8988T (cell line): ENCODE results near the gene BIN1.

Experiments used
- DNase-seq: peaks from one replicate; pipeline ENCODE4 v3.0.0; 2011

The BIN1 gene

GRCh38 chr2:127088706-127089105 is 18.2 kb downstream of the BIN1 start:
- DNase-seq, result no peak

GRCh38 chr2:127087791-127088495 is 19.0 kb downstream of the BIN1 start:
- no peak for DNase-seq

DNA sequence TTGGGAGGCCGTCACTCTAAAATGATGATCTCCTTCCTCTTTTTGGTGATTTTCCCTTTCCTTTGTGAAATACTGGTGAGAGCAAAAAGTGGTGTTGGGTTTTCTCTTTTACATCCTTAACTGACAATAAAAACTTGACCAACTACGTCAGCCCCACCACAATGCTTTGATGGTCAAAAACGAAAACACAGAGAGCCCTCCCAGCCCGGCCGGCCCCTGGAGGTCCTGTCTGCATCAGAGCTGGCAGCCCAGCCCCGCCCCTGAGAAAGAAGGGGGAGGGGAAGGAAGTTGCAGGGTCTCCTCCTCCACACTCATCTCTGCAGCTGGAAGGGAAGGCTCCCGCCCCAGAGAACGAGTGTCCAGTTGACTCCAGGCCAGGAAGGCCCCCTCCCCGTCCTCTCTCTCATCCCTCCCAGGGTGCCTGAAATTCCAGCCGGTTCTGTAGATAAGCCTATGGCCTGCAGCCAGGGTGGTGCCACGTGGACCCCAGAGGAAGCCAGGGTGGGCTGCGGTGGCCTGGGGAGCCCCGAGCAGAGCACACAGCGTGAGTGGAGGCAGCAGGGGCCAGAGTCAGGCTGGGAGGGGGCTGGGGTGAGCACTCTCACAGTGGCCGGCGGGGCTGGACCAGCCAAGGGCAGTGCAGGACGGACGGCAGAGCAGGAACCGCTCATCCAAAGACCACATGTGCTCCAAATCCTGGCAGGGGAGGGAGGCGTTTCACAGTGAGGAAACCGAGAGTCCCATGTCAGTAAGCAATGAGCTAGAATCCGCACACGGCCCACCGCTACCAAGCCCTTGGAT is 19.8 kb downstream of the BIN1 start:
- DNase-seq, result no peak

- no peak for DNase-seq
These were observed 21.7 kb downstream of the BIN1 start for GRCh38 chr2:127085317-127085681.

GRCh38 chr2:127084611-127085316 is 22.2 kb downstream of the BIN1 start:
- no peak for DNase-seq

DNA sequence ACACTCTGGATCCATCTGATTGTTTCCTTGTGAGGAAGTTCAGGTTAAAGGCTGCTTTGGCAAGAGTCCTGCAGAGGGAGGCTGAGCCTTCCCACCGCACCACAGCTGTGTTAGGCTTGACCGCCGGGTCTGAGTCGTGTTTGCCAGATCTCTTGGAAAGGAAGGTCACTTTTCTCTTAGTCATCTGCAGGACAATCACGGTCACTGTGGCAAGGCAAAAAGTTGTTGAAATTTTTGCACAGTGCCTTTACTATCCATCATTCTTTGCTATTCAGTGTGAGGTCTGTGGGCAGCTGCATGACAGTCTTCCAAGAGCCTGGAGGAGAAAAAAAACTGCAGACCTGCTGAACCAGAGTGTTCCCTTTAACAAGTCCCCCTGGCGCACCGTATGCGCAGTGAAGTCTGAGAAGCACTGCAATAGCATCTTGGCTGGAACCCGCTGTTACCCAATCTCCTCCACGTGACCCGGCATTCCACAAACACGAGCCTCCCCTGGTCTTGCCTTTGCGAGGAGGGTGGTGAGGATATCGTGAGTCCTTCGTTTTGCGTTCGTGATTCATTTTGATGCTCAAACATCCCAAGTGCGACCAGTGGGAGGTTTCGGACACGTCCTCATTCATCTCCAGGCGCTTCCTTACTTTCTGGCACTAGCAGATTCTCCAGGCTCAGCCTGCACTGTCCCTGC is 23.0 kb downstream of the BIN1 start:
- DNase-seq, result no peak

DNA sequence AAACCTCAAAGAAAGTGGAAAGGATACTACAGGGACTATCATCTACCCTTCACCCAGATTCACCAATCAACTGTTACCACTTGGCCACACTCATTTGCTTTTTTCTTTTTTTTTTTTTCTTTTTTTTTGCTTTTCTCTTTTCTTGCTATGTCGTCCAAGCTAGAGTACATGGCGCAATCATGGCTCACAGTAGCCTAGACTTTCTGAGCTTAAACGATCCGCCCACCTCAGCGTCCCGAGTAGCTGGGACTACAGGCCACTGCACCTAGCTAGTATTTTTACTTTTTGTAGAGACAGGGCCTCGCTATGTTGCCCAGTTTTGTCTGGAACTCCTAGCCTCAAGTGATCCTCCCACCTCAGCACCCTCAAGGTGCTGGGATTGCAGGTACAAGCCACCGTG is 24.0 kb downstream of the BIN1 start:
- no peak for DNase-seq

DNA sequence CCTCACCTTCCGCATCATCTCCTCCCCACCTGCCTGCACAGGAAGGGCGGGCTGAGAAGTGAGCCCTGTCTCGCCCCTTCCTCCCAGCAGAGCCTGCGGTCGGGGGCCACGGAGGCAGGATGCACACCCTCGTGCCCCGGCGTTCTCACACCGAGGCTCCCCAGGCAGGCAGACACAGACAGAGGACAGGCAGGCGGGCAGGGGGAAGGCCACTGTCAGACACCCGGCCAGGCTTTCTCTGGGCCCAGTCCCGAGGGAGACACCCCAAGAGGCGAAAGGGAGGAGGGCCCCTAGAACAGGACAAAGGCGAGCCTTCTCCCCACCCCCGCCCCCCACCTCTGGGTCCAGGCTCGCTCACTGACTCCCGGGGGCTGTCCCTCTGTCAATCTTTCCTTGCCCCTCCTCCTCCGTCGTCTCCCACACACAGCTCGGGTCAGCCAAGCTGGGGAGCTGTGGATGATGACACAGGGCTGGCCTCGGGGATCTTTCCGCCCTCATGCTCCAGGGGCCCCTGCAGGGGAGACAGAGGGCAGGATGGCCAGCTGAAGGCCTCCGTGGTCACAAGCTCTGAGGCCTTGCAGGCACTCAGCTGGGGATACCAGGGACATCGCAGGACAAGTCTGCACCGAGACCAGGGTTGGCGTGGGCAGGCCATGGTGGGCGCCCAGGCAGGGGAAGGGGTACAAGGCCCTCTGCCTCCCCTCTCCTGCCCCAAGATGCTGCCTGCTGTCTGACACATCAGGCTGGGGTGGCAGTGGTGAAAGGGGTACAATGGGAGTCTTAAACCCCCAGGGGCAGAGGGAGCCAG is 24.9 kb downstream of the BIN1 start:
- no peak for DNase-seq

GRCh38 chr2:127080938-127081755 is 25.8 kb downstream of the BIN1 start:
- no peak for DNase-seq

DNA sequence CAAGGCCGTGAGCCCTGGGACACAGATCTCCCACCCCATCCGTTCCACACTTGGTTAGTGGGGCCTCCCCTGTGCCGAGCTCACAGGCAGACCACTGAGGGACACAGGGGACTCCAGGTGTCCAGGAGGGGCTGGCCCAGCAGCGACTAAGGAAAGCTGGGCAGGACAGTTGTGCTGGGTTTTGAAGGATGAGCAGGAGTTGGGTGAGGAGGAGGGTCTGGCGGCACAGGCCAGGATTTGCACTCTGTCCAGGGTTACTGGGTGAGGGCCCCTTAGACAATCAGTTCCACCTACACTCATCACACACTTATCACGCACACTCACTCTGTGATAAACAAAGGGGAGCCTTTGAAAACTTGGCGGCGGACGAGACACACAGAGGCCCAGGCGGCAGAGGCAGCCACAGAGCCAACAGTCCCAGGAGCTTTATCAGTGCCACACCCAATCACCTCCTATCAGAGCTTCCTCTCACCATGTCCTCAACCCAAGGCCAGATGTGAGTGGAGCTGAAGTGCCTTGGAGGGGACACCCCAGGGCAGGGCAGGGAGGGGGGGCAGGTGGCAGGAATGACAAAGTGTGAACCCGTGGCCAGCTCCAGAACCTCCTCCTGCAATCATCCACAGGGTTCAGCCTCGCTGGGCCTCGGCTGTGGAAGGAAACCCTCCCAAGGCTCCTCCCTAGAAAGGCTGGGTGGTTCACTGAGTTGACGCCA is 26.6 kb downstream of the BIN1 start:
- no peak for DNase-seq

DNA sequence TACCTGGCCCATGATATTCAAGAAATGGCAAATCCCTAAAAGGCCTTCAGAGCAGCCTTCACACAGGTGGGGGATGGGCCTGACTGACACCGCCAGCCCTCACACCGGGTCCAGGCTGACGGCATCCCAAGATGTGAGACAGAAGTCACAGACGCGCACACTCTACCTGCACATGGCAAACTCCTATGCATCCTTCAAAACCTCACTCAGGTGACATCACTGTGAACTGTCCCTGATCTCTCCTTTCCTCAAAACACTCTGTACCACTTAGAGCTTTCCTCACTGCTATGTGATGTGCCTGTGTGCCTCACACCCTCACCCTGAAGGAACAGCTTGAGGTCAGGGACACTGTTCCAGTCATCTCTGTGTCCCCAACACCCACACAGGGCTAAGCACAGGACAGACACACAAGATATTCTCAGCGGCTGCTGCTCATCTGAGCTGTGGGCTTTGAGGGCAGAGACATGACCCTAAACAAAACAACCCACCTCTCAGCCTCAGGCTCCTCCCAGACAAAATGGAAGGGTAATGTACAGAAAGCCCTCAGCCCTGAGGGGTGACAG is 27.5 kb downstream of the BIN1 start:
- no peak for DNase-seq

DNA sequence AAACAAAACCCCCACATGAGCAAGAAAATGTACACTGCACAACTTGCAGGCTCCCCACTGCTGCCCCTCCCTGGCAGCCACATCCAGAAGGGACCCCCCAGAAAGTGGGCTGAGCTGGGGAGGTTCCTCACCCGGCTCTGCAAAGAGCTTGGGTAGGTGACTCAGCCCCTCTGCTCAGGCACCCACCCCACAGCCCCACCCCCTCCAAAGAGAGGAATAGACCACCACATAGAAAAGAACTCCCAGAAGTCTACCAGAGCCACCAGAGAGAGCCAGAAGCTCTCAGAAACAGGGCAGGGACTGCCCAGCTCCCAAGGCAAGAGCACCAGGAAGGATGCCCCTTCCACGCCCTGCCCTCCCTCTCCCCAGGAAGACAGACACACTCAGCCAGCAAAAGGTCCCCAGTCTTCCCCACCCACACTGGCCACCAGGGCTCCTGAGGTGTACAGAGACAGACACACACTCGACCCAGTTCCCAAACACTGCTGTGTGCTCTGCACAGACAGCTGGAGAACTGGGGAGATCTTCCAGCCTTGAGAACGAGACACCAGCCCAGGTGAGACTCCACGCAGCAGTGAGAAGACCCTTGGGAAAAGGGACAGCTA is 28.2 kb downstream of the BIN1 start:
- DNase-seq, result no peak

DNA sequence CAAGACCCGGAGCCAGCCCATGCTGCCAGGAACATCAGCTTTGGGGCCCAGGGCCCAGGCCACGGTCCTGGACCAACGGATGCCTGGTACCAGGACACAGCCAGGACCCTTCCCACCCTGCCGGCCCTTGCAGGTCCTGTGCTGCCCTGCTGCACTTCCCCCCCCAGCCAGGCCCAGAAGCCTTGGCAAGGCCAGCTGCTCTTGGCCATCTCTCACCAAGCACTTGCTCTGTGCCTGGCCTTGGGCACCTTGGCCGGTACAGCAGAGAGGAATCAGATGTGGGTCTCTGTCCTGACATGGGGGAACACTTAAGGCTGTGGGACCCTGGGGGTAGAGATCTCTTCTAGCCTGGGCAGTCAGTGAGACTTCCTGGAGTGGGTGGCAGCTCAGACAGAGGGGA is 28.9 kb downstream of the BIN1 start:
- DNase-seq, result no peak

GRCh38 chr2:127076924-127077323 is 30.0 kb downstream of the BIN1 start:
- no peak for DNase-seq

DNA sequence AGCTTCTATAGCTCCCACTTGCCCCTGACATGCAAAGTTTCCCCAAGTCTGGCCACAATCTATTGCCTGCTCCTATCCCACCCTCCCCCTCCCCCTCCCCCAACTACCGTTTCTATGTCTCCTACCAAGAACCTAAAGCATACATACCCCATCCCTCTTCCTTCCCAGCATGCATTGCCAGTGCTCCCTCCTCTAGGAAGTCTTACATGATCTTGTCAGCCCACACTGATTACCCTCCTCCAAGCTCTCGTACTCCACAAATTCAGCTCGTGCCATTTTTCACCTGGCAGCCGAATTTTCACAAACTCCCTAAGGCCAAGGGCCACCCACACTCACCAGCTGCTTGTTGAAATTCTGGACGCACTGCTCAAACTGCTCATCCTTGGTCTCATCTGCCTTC is 30.7 kb downstream of the BIN1 start:
- no peak for DNase-seq

DNA sequence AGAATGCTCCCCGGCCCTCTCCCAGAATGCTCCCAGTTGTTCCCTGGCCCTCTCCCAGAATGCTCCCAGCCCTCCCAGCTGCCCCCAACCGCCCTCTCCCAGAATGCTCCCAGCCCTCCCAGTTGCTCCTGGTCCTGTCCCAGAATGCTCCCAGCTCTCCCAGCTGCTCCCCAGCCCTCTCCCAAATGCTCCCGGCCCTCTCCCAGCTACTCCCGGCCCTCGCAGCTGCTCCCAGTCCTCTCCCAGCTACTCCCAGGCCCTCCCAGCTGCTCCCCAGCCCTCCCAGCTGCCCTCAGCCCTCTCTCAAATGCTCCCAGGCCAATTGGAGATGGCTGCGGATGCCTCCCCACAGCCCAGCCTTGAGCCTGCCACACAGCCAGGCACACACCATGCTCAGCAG is 31.1 kb downstream of the BIN1 start:
- no peak for DNase-seq

DNA sequence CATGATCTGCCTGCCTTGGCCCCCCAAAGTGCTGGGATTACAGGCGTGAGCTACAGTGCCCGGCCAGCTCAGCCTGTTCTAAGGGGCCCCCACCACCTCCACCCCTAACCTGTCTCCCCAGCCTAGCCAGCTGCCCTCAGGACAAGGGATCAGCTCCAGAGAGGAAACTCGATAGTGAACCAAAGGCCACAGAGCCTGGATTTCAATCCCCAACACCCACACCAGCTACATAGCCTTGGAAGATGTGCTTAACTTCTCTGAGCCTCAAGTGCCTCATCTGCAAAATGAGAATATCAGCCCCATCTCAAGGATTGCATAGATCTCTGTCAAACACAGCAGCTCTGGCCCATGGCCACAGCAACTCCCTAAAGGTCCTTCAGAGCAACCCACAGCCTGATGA is 32.0 kb downstream of the BIN1 start:
- no peak for DNase-seq

GRCh38 chr2:127074358-127074757 is 32.6 kb downstream of the BIN1 start:
- no peak for DNase-seq

GRCh38 chr2:127072970-127073369 is 34.0 kb downstream of the BIN1 start:
- DNase-seq, result no peak

DNA sequence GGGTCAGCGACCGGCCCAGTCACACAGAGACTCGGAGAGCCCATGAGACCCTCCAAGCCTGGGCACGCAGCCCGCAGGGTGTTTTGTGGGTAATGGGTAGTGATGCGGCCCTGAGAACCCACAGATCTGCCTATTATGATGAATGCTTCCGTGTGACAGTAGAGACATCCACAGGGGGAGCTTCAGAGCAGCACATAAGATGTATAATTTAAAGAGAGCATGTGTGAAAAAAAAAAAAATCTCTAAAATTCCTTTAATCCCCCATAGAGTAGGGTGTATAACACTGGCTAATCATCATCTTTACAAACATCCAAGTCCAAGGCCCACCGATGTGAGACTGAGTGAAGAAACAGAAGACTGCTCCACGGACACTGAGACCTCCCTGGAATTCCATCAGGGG is 34.6 kb downstream of the BIN1 start:
- no peak for DNase-seq
